AG04449 (cell line): ENCODE data around the gene IMP3.

Experiments
- CTCF ChIA-PET: fragments of 350-600 bp; formaldehyde crosslinking; extraction: SDS; loops from one replicate; lab custom pipeline; 2021; ENCODE audit warnings: antibody characterized with exemption; lab: Yijun Ruan, JAX
- POLR2A ChIA-PET: fragments of 400-600, 350-600 bp; formaldehyde crosslinking; extraction: SDS; loops from one replicate; lab custom pipeline; 2020; ENCODE audit warnings: antibody characterized with exemption, inconsistent platforms; lab: Yijun Ruan, JAX
- DNase-seq: peaks from one replicate; pipeline ENCODE4 v3.0.0-alpha.2; 2010; ENCODE audit warnings: low read depth, low spot score
- H3K4me3 ChIP-seq: 2 replicates; pipeline ENCODE4 v1.5.1; 2011; ENCODE audit warnings: low read depth, mild to moderate bottlenecking, control low read depth, low read length
- TF ChIP-seq, protein P1 (sequence below): IDR thresholded peaks from one replicate; pipeline ENCODE4 v1.5.1; 2011; ENCODE audit warnings: mild to moderate bottlenecking, moderate library complexity, low read length, control low read depth, inconsistent platforms; ENCODE audit not compliant: insufficient read depth; ENCODE audit errors: missing control alignments

Gene IMP3

DNA sequence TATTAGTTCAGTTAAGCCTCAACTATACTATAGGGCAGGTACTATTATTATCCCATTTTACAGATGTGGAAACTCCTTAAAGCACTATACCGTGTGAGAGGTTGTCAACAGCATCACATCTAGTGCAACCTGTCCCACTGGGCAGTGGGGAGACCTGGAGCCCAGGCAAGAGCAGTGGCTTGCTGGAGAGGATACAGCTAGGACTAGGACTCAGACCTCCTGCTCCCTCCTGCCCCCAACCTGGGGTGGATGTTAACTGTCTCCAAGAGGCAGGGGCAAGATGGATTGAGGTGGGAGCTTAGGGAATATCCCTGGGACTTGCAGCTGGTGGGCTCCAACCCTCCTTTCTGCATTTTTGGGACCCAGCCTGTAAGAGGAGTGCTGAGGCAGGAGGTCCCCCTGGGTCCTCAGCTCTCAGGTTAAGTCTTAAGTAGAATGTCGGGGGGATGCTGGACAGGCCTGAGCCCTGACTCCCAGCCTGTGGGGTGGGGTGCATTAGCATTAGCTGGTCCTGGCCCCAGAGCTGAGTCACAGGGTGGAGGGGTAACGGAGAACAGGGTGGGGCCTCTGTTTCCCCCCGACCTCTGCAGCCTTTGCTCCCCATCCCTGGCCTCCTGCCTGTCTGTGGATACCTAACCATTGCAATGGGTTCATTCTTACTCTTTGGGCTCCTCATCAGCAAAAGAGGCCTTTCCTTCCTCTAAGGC is 14.3 kb upstream of the IMP3 start:
- ChIA-PET CTCF (interaction anchor here (0.6 to 1.5 kb wide), 3 partner anchors 15 to 631 kb away, joined by 3 to 8 read pairs (median 4); partner anchors contain the start of gene IMP3), POLR2A (interaction anchor here (1.4 kb wide), 1 partner anchor 15 kb away, joined by 3 read pairs; the partner anchor contains the start of gene IMP3)
- no peak for DNase-seq
- TF ChIP-seq, protein P1, sequence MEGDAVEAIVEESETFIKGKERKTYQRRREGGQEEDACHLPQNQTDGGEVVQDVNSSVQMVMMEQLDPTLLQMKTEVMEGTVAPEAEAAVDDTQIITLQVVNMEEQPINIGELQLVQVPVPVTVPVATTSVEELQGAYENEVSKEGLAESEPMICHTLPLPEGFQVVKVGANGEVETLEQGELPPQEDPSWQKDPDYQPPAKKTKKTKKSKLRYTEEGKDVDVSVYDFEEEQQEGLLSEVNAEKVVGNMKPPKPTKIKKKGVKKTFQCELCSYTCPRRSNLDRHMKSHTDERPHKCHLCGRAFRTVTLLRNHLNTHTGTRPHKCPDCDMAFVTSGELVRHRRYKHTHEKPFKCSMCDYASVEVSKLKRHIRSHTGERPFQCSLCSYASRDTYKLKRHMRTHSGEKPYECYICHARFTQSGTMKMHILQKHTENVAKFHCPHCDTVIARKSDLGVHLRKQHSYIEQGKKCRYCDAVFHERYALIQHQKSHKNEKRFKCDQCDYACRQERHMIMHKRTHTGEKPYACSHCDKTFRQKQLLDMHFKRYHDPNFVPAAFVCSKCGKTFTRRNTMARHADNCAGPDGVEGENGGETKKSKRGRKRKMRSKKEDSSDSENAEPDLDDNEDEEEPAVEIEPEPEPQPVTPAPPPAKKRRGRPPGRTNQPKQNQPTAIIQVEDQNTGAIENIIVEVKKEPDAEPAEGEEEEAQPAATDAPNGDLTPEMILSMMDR: no peak
- no peak overlapping the region for H3K4me3 ChIP-seq

DNA sequence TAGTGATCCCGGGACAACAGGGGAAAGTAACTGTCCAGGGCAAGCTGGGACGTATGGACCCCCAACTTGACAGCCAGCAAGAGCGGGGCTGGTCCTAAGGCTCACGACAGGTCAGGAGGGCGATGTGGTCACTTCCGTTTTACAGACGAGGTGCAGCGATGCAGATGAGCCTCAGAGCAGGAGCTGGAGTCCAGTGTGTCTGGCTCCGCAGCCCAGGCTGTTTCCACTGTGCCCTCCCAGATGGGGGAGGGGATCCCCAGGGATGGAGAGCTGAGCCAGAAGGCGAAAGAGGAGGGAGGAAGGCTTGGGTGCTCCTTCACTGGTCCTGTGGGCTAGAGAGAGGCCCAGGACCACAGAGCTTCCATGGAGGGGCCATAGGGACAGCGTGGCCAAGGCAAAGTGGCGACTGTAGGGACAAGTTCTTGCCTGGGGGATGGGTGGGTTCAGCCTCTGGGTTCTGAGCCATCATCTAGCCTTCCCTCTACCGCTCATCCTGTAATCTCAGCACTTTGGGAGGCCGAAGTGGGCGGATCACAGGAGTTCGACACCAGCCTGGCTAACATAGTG is 13.4 kb upstream of the IMP3 start:
- H3K4me3 ChIP-seq: peak overlapping the region; percentile 18; the same call in 1 of the 2 replicates
- DNase-seq: no peak
- POLR2A ChIA-PET: no interaction called here
- CTCF ChIA-PET: interaction anchor here (0.6 to 1.5 kb wide), 3 partner anchors 14 to 632 kb away, joined by 3 to 8 read pairs (median 4); partner anchors contain the start of gene IMP3
- TF ChIP-seq, protein P1: no peak

DNA sequence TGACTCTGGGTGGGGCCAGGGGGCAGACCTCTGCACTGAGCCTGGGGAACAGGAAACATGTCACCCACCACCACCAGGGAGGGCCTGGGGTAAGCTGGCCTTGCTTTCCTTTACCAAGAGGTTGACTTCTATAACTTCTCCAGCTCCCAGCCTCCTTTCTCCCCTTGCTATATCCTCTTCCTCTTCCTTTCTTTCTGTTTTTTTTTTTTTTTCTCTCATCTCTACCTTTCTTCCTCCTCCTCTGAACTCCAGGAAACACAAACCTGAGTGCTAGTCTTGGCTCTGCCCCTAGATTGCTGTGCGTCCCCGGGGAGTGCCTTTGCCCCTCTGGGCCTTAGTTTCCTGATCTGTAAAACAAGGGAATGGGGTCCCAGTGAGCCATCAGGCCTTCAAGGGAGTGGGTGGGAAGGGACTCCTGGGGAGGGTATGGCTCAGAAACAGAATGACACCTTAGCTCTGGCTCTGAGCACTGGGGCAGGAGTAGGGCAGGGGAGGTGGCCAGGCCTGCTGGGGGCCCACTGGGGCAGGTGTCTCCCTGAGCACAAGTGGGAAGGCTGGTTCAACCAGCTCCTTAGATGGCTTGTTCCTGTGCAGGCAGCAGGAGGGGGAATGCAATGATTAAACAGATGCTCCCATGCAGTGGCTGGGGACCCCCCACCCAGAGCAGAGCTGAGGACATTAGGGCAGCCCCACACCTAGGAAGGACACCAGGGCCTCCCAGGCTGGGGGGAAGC is 12.0 kb upstream of the IMP3 start:
- CTCF ChIA-PET: interaction anchor here (0.6 to 1.2 kb wide), 3 partner anchors 10 to 149 kb away, joined by 3 to 4 read pairs (median 3); no protein-coding TSS in a partner anchor
- TF ChIP-seq, protein P1: no peak
- POLR2A ChIA-PET: interaction anchor here (1.7 to 6.9 kb wide), 2 partner anchors 9 to 20 kb away, joined by 4 to 64 read pairs; no protein-coding TSS in a partner anchor
- peak overlapping the region; percentile 87 for H3K4me3 ChIP-seq
- DNase-seq: no peak

DNA sequence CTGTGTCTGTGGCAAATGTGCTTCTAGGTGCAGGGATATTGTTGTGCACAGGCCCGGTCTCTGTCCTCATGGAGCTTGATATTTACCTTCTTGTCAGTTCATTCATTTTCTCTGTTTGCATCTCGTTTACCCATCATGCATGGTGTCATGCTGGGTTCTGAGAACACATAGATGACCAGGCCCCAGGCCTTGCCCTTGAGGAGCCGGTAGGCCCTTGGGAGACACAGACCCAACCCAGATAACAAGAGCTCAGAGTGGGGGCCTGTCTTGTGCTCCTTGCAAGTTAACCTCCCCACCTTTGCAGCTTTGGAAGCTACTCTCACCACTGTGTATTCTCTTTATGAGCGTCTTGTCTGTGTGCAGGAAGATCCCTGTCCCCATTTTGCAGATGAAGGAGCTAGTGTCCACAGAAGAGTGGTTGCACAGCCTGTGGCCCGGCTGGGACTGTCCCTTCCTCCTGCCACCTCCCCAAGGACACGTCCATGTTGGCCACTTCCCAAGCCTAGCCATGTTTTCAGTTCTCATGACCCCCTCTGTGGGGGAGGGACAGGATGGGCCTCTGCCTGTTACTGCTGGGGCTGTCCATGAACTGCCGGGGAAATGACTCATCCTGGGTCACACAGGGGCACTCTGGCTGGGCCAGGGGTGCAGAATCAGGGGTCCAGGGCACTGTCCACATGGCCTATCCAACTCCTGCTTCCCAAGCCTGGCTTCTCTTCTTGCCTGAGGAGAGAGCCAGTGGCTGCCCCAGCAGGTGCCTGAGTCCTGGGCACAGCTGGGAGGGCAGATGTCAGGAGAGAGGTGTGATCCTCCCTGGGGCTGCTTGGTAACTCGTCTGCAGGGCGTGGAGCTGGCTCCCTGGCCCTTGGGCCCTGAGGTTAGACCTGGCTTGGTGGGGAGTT is 11.1 kb upstream of the IMP3 start:
- no peak for DNase-seq
- H3K4me3 ChIP-seq: peak overlapping the region; percentile 87
- TF ChIP-seq, protein P1: no peak
- POLR2A ChIA-PET: interaction anchor here (1.7 to 6.9 kb wide), 2 partner anchors 10 to 21 kb away, joined by 4 to 64 read pairs; no protein-coding TSS in a partner anchor
- CTCF ChIA-PET: interaction anchor here (0.6 to 1.9 kb wide), 8 partner anchors 9 to 283 kb away, joined by 3 to 6 read pairs (median 3); partner anchors contain the start of gene MAN2C1

DNA sequence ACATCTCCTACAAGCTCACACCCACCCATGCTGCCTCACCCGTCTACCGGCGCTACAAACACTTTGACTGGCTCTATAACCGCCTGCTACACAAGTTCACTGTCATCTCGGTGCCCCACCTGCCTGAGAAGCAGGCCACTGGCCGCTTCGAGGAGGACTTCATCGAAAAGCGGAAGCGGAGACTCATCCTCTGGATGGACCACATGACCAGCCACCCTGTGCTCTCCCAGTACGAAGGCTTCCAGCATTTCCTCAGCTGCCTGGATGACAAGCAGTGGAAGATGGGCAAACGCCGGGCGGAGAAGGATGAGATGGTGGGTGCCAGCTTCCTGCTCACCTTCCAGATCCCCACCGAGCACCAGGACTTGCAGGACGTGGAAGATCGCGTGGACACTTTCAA is 9.8 kb upstream of the IMP3 start:
- no peak for DNase-seq
- TF ChIP-seq, protein P1: no peak
- ChIA-PET CTCF (interaction anchor here (1.9 to 3.3 kb wide), 3 partner anchors 11 to 282 kb away, joined by 6 to 14 read pairs (median 7); partner anchors contain the start of gene MAN2C1), POLR2A (interaction anchor here (6.9 kb wide), 1 partner anchor 12 kb away, joined by 64 read pairs; no protein-coding TSS in a partner anchor)
- H3K4me3 ChIP-seq: peak overlapping the region; percentile 87
